ENCODE results near the gene OR2A5.
"Not testable (repeated sequence)": the region's sequence is repeated elsewhere in the genome, so short reads cannot be mapped to it uniquely, and the experiment has no call there.

The OR2A5 gene

GRCh38 chr7:144035385-144035784 lies 13.4 kb upstream of the OR2A5 start:
- DNase-seq = no peak

- DNase-seq = no peak
Observed at GRCh38 chr7:144036302-144036885, 12.4 kb upstream of the OR2A5 start.

GRCh38 chr7:144037414-144038035 lies 11.2 kb upstream of the OR2A5 start:
- DNase-seq = no peak

GRCh38 chr7:144038887-144039286 lies 9.9 kb upstream of the OR2A5 start:
- no peak for DNase-seq

- DNase-seq = no peak
Observed at GRCh38 chr7:144049491-144049890, 743 bp downstream of the OR2A5 start.

- DNase-seq = no peak
Observed at GRCh38 chr7:144050093-144050492, 1.3 kb downstream of the OR2A5 start.

GRCh38 chr7:144050884-144051283 lies 2.1 kb downstream of the OR2A5 start:
- not testable (repeated sequence) for DNase-seq

- no peak for DNase-seq
Observed at GRCh38 chr7:144057954-144058353, 9.2 kb downstream of the OR2A5 start.

- DNase-seq = no peak
Observed at GRCh38 chr7:144063710-144064109, 15.0 kb downstream of the OR2A5 start.

- DNase-seq = no peak
Observed at GRCh38 chr7:144069511-144069910, 20.8 kb downstream of the OR2A5 start, which contains the start of gene OR2A25. TSS of gene OR2A25 (plus strand) at chr7:144069811. CDS start at chr7:144074220, 4,409 bp downstream.

GRCh38 chr7:144069953-144070352 lies 21.2 kb downstream of the OR2A5 start:
- no peak for DNase-seq

GRCh38 chr7:144074374-144074773 lies 25.6 kb downstream of the OR2A5 start:
- DNase-seq = no peak

- no peak for DNase-seq
Observed at GRCh38 chr7:144085978-144086377, 37.2 kb downstream of the OR2A5 start, which contains the start of gene OR2A12. TSS of gene OR2A12 (plus strand) at chr7:144086278. CDS start at chr7:144095108, 8,830 bp downstream.

GRCh38 chr7:144086730-144087129 lies 38.0 kb downstream of the OR2A5 start:
- no peak for DNase-seq

GRCh38 chr7:144087230-144087629 lies 38.5 kb downstream of the OR2A5 start:
- no peak for DNase-seq

GRCh38 chr7:144090667-144091066 lies 41.9 kb downstream of the OR2A5 start:
- no peak for DNase-seq

GRCh38 chr7:144098776-144099175 lies 50.0 kb downstream of the OR2A5 start:
- no peak for DNase-seq

- DNase-seq = no peak
Observed at GRCh38 chr7:144100607-144101006, 51.9 kb downstream of the OR2A5 start.

GRCh38 chr7:144102041-144102440 lies 53.3 kb downstream of the OR2A5 start:
- DNase-seq = no peak

- no peak for DNase-seq
Observed at GRCh38 chr7:144105211-144105610, 56.5 kb downstream of the OR2A5 start.
